ENCODE measurements around the gene FGF14.

DNA sequence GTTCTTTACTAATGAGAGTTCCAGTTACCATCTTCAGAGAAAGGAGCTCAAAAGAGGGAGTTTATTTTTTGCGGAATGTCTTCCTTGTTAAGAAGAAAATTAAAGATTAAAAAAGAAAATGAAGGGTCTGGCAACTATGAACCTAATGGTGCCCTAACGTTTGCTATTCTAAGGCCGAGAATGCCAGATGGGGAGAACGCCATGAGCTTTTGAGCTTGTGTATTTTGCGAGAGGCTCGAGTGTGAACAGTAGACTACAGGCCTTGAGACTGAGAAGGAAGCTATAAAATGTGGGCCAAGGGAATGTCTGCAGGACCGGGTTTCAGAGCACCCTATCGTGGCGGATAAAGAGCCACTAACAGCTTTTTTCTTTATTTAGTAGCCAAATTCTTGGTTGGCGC, 6.7 kb downstream of the FGF14 start:
- TF ChIP-seq TAF1 (IDR thresholded peaks at IDR 0.05; ENCODE audit: borderline replicate concordance, low read depth, low read length) (no peak), POLR2AphosphoS5 (IDR thresholded peaks at IDR 0.05; ENCODE audit: low read depth, low read length) (no peak), POLR2A (IDR thresholded peaks at IDR 0.05; ENCODE audit: low read depth, low read length) (no peak)
